ENCODE data around the gene TOM1.

TOM1 gene

DNA sequence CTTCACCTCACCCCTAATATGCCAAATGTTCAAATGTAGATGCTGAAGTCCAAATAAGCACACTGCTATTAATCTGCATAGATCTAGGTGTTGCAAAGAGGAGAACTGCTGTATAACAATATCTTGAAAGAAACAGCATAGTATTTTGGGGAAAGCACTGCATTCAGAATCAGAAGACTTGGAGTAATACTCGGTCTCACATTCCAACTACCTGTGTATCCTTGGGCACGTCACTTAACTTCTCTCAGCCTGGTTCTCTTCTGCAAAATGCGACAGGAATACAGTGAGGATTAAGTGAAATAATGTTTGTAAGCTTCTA lies 42.7 kb upstream of the TOM1 start:
- Histone ChIP-seq H3K4me2 (ENCODE audit: low read depth, low read length, poor library complexity, severe bottlenecking) (peak overlapping the region; percentile 78), H4K20me1 (ENCODE audit: insufficient read depth, low read length, poor library complexity, severe bottlenecking) (peaks cover 4% of the 10 kb centered on the region), H3K36me3 (ENCODE audit: insufficient read depth, low read length) (no peaks in the 10 kb centered on the region), H3K79me2 (ENCODE audit: insufficient read depth, low read length) (peaks cover 33% of the 10 kb centered on the region), H3K4me3 (ENCODE audit: low read length, poor library complexity, severe bottlenecking) (peak overlapping the region; percentile 84), H3K9ac (ENCODE audit: low read depth, low read length, poor library complexity, severe bottlenecking) (peak overlapping the region; percentile 87), H2AFZ (ENCODE audit: low read length) (peak overlapping the region; percentile 100), H3K9me2 (replicated peaks; ENCODE audit: low read depth, low read length) (no peaks in the 10 kb centered on the region), H3K4me1 (ENCODE audit: insufficient read depth, low read length, poor library complexity, severe bottlenecking) (peaks cover 35% of the 10 kb centered on the region), H3F3A (ENCODE audit: low read depth) (no peaks in the 10 kb centered on the region), H3K27me3 (ENCODE audit: insufficient read depth, low read length, poor library complexity, severe bottlenecking) (no peaks in the 10 kb centered on the region), H3K9me3 (ENCODE audit: insufficient read depth, low read depth, low read length) (no peaks in the 10 kb centered on the region)
- TF ChIP-seq EZH2phosphoT487 (IDR thresholded peaks at IDR 0.05; ENCODE audit: borderline replicate concordance) (no peak), CTCF (conservative IDR thresholded peaks at IDR 0.05; ENCODE audit: low read length) (no peak)

DNA sequence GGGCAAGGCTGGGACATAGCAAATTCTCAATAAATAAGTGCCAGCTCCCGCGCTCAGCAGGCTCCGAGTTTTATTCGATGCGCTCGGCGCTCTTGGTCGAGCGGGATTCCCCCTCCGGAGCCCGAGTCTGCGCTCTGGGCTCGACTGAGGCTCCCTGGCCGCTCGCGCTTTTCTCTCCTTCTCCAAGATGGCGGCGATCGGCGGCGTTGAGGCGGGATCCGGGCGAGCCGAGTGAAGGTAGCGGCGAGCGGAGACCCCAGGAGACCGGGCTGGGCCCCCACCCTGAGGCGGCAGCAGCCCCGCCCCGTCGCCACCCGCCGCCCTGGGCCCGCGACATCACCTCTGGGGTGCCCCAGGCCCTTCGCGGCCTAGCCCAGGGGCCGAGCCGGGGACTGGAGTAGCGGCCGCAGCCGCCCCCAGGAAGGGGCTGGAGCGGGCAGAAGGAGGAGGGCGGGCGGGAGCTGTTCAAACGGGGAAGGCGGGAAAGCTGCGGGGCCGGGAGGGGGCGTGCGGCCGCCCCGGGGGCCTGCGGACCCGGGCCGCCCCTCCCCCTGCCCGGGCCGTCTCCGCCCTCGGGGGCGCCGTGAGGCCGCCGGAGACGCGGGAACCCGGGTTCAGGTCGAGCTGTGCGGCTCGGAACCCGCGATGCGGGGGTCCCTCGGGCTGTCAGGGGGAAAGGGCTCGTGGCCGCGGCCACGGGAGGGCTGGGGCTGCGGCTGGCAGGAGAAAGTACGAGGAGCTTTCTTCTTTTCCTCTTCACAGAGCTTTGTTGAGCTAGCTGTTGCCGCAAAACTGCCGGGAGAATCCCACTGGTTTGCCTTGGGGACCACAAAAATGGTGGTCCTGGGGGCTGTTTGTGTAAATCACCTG lies 42.1 kb upstream of the TOM1 start, which contains the start of gene HMGXB4:
TSS of gene HMGXB4 (plus strand) at position 173 of the 870 bp plus-strand sequence. CDS start 4,898 bp downstream, outside the sequence.
- Histone ChIP-seq H3K9ac (ENCODE audit: low read depth, low read length, poor library complexity, severe bottlenecking) (peak within 1 kb of the TSS; percentile 87), H2AFZ (ENCODE audit: low read length) (peak within 1 kb of the TSS; percentile 100), H3K36me3 (ENCODE audit: insufficient read depth, low read length) (no peaks in the 10 kb centered on the region; the same call in 1 of the 2 replicates), H3K79me2 (ENCODE audit: insufficient read depth, low read length) (peaks cover 33% of the 10 kb centered on the region), H3F3A (ENCODE audit: low read depth) (no peaks in the 10 kb centered on the region), H3K4me1 (ENCODE audit: insufficient read depth, low read length, poor library complexity, severe bottlenecking) (peaks cover 35% of the 10 kb centered on the region), H3K4me2 (ENCODE audit: low read depth, low read length, poor library complexity, severe bottlenecking) (peak within 1 kb of the TSS; percentile 92), H3K4me3 (ENCODE audit: low read length, poor library complexity, severe bottlenecking) (peak within 1 kb of the TSS; percentile 84), H3K9me3 (ENCODE audit: insufficient read depth, low read depth, low read length) (no peaks in the 10 kb centered on the region), H3K9me2 (replicated peaks; ENCODE audit: low read depth, low read length) (no peaks in the 10 kb centered on the region), H4K20me1 (ENCODE audit: insufficient read depth, low read length, poor library complexity, severe bottlenecking) (peaks cover 4% of the 10 kb centered on the region), H3K27me3 (ENCODE audit: insufficient read depth, low read length, poor library complexity, severe bottlenecking) (no peaks in the 10 kb centered on the region)
- TF ChIP-seq EZH2phosphoT487 (IDR thresholded peaks at IDR 0.05; ENCODE audit: borderline replicate concordance) (no peak), CTCF (conservative IDR thresholded peaks at IDR 0.05; ENCODE audit: low read length) (peak; percentile 20)

DNA sequence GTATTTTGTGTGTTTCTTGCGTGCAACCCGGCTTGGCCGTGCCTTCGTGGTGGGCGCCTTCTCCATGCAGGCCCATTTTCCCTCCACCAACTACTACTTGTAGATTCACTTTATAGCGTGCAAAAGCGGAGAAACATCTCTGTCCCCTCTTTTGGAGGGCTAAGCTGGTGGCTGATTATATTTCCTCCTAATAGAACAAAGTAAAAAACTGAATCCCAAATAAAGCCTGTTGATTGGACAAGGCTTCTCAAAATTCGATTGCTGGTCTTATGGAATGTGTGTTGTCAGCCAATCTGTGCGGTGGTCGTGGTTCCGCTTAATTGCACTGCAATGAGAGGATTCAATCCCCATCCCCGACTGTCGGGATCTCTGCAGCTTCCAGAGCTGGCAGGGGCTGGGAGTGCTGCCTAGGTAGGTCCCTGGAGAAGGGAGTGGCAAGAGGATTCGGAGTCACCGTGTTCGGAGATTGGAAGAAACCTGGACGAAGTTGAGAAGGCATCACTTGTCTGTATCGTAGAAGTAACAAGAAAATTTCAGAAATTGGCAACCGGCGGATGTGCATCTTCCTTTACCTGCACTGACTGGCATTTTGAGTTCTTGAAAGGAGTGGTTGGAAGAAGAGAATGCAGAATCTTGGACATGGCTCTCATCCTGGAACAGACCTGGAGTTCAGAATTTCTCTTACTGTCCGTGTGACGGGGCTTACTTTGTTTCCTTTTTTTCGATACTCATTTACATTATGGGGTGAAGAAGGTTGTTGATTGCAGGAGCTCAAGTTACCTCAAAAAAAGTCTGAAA lies 41.3 kb upstream of the TOM1 start:
- no peaks in the 10 kb centered on the region for H3K27me3 ChIP-seq (ENCODE audit: insufficient read depth, low read length, poor library complexity, severe bottlenecking)
- peaks cover 35% of the 10 kb centered on the region for H3K4me1 ChIP-seq (ENCODE audit: insufficient read depth, low read length, poor library complexity, severe bottlenecking)
- H3F3A ChIP-seq (ENCODE audit: low read depth) = no peaks in the 10 kb centered on the region
- peaks cover 33% of the 10 kb centered on the region for H3K79me2 ChIP-seq (ENCODE audit: insufficient read depth, low read length)
- peak overlapping the region; percentile 87 for H3K9ac ChIP-seq (ENCODE audit: low read depth, low read length, poor library complexity, severe bottlenecking)
- H3K4me2 ChIP-seq (ENCODE audit: low read depth, low read length, poor library complexity, severe bottlenecking) = peak overlapping the region; percentile 92
- H3K4me3 ChIP-seq (ENCODE audit: low read length, poor library complexity, severe bottlenecking) = peak overlapping the region; percentile 84
- TF ChIP-seq EZH2phosphoT487 (IDR thresholded peaks at IDR 0.05; ENCODE audit: borderline replicate concordance) = no peak
- TF ChIP-seq CTCF (conservative IDR thresholded peaks at IDR 0.05; ENCODE audit: low read length) = no peak
- peaks cover 4% of the 10 kb centered on the region for H4K20me1 ChIP-seq (ENCODE audit: insufficient read depth, low read length, poor library complexity, severe bottlenecking)
- H3K9me3 ChIP-seq (ENCODE audit: insufficient read depth, low read depth, low read length) = no peaks in the 10 kb centered on the region
- H2AFZ ChIP-seq (ENCODE audit: low read length) = peak overlapping the region; percentile 83
- peaks cover 3% of the 10 kb centered on the region; the same call in 1 of the 2 replicates for H3K36me3 ChIP-seq (ENCODE audit: insufficient read depth, low read length)
- H3K9me2 ChIP-seq (replicated peaks; ENCODE audit: low read depth, low read length) = no peaks in the 10 kb centered on the region
